GM23338 (cell line): ENCODE measurements around the gene ANKFN1. TPM values are rescaled to one million over a fixed set of nuclear protein-coding genes. Genes with fewer than 3 reads are reported as not detected.

Experiments
- ATAC-seq: fragments of 200-7000 bp; cut with Tn5 transposase; 3 replicates; pipeline ENCODE4 v1.9.1; 2020
- DNase-seq: peaks from one replicate; pipeline ENCODE4 v3.0.0-alpha.2; 2015; ENCODE audit warnings: low spot score
- H2AFZ ChIP-seq: fragments of 200-600 bp; sonication (generic); 2 replicates; pipeline ENCODE4 v1.8.0; 2016; ENCODE audit warnings: antibody characterized with exemption, mild to moderate bottlenecking, moderate library complexity
- H3F3A ChIP-seq: fragments of 200-600 bp; sonication (generic); replicated peaks from 2 replicates; pipeline ENCODE4 v1.8.0; 2017; ENCODE audit warnings: antibody characterized with exemption, mixed run types, low read depth
- H3K27ac ChIP-seq: fragments of 200-600 bp; sonication (generic); 2 replicates; pipeline ENCODE4 v1.6.1; 2016; ENCODE audit warnings: low read depth
- H3K27me3 ChIP-seq: fragments of 200-600 bp; sonication (generic); 2 replicates; pipeline ENCODE4 v1.8.0; 2016; ENCODE audit warnings: mild to moderate bottlenecking, mixed run types, moderate library complexity; ENCODE audit not compliant: insufficient read depth
- H3K36me3 ChIP-seq: fragments of 200-600 bp; sonication (generic); 2 replicates; pipeline ENCODE4 v1.8.0; 2016; ENCODE audit warnings: mild to moderate bottlenecking; ENCODE audit not compliant: insufficient read depth
- H3K4me1 ChIP-seq: fragments of 200-600 bp; sonication (generic); 2 replicates; pipeline ENCODE4 v1.8.0; 2016; ENCODE audit warnings: mild to moderate bottlenecking, moderate library complexity; ENCODE audit not compliant: insufficient read depth
- H3K4me2 ChIP-seq: fragments of 200-600 bp; sonication (generic); 2 replicates; pipeline ENCODE4 v1.7.1; 2017; ENCODE audit warnings: mixed run types
- H3K4me3 ChIP-seq: fragments of 200-600 bp; sonication (generic); 2 replicates; pipeline ENCODE4 v1.6.1; 2016; ENCODE audit warnings: mixed run types
- H3K79me2 ChIP-seq: fragments of 200-600 bp; sonication (generic); replicated peaks from 2 replicates; pipeline ENCODE4 v1.8.0; 2017; ENCODE audit warnings: mild to moderate bottlenecking; ENCODE audit not compliant: insufficient read depth
- H3K9me2 ChIP-seq: fragments of 200-600 bp; sonication (generic); 2 replicates; pipeline ENCODE4 v1.8.0; 2017; ENCODE audit not compliant: insufficient read depth
- H4K20me1 ChIP-seq: fragments of 200-600 bp; sonication (generic); replicated peaks from 2 replicates; pipeline ENCODE4 v1.8.0; 2017; ENCODE audit warnings: mild to moderate bottlenecking; ENCODE audit not compliant: insufficient read depth
- H3K27ac Mint-ChIP-seq: 2 replicates; pipeline ENCODE4 v1.8.0; 2020; ENCODE audit warnings: inconsistent platforms, mild to moderate bottlenecking, moderate library complexity, mixed read lengths
- H3K27me3 Mint-ChIP-seq: 3 replicates; pipeline ENCODE4 v1.8.0; 2022; ENCODE audit warnings: low read depth, mild to moderate bottlenecking, moderate library complexity, mixed read lengths, inconsistent platforms; ENCODE audit not compliant: insufficient read depth, poor library complexity
- H3K36me3 Mint-ChIP-seq: 3 replicates; pipeline ENCODE4 v1.8.0; 2021; ENCODE audit warnings: low read depth, mild to moderate bottlenecking, inconsistent platforms, moderate library complexity, mixed read lengths
- H3K4me1 Mint-ChIP-seq: 3 replicates; pipeline ENCODE4 v1.8.0; 2020; ENCODE audit warnings: mild to moderate bottlenecking, inconsistent platforms, mixed read lengths
- H3K4me3 Mint-ChIP-seq: 3 replicates; pipeline ENCODE4 v1.8.0; 2021; ENCODE audit warnings: moderate library complexity, mild to moderate bottlenecking, inconsistent platforms, mixed read lengths
- H3K9me3 Mint-ChIP-seq: 3 replicates; pipeline ENCODE4 v1.8.0; 2020; ENCODE audit warnings: moderate library complexity, mild to moderate bottlenecking, inconsistent platforms, mixed read lengths
- CREB1 ChIP-seq: fragments of 250-450 bp; sonication (Bioruptor Pico); IDR thresholded peaks from 2 replicates; pipeline ENCODE4 v1.5.0; 2020; ENCODE audit warnings: low read depth, mild to moderate bottlenecking, moderate library complexity
- CTCF ChIP-seq, 2 experiments: fragments of 200-600 bp in 1 of 2; sonication (generic) in 1 of 2; conservative IDR thresholded peaks; 2 replicates each; pipeline versions ENCODE4 v1.5.1 to v1.6.1; 2016 to 2017; ENCODE audit warnings: antibody characterized with exemption in 2 of 2, low read depth in 2 of 2, mild to moderate bottlenecking in 2 of 2, moderate library complexity in 1 of 2
- ETS1 ChIP-seq: IDR thresholded peaks from 2 replicates; pipeline ENCODE4 v1.6.1; 2016; ENCODE audit warnings: antibody characterized with exemption
- EZH2phosphoT487 ChIP-seq: fragments of 200-600 bp; sonication (generic); IDR thresholded peaks from one replicate; pipeline ENCODE4 v1.8.1; 2018; ENCODE audit warnings: antibody characterized with exemption; ENCODE audit not compliant: unreplicated experiment
- JUNB ChIP-seq: IDR thresholded peaks from one replicate; pipeline ENCODE4 v1.6.1; 2016; ENCODE audit warnings: antibody characterized with exemption; ENCODE audit not compliant: unreplicated experiment
- POLR2AphosphoS5 ChIP-seq: IDR thresholded peaks from 2 replicates; pipeline ENCODE4 v1.6.1; 2016; ENCODE audit warnings: antibody characterized with exemption, low read depth
- REST ChIP-seq: IDR thresholded peaks from one replicate; pipeline ENCODE4 v1.6.1; 2018; ENCODE audit warnings: antibody characterized with exemption; ENCODE audit not compliant: unreplicated experiment
- STAT1 ChIP-seq: IDR thresholded peaks from one replicate; pipeline ENCODE4 v1.6.1; 2016; ENCODE audit warnings: antibody characterized with exemption; ENCODE audit not compliant: unreplicated experiment
- ZNF114 ChIP-seq: fragments of 250-450 bp; sonication (Bioruptor Pico); IDR thresholded peaks from 2 replicates; pipeline ENCODE4 v1.5.0; 2020; ENCODE audit warnings: mild to moderate bottlenecking, moderate library complexity
- ZNF331 ChIP-seq: fragments of 250-450 bp; sonication (Bioruptor Pico); IDR thresholded peaks from 2 replicates; pipeline ENCODE4 v1.5.0; 2020; ENCODE audit warnings: low read depth, mild to moderate bottlenecking, moderate library complexity
- ZNF462 ChIP-seq: fragments of 250-450 bp; sonication (Bioruptor Pico); IDR thresholded peaks from 2 replicates; pipeline ENCODE4 v1.5.0; 2020; ENCODE audit warnings: mild to moderate bottlenecking, moderate library complexity
- polyA plus RNA-seq: library from polyadenylated mRNA; unstranded; fragments of >200 nt; fragmentation: Nextera tagmentation; extraction: Ambion mirVana; gene quantifications from 2 replicates; pipeline ENCODE4 v1.2.1, GENCODE V29; 2016
- total RNA-seq: library from RNA; depleted of rRNA; stranded (reverse); fragments of >200 nt; shearing (Covaris generic); gene quantifications from 2 replicates; pipeline ENCODE4 v1.2.3, GENCODE V29; 2014

ANKFN1 gene
- total and polyA plus RNA-seq, 2 experiments from 2014 or later = not detected

- H3K36me3 Mint-ChIP-seq = no peaks in the 10 kb centered on the region
These were observed 164.3 kb downstream of the ANKFN1 start for GRCh38 chr17:56317351-56318208.

More at GRCh38 chr17:56317351-56318208, 164.3 kb downstream of the ANKFN1 start:
- Mint-ChIP-seq H3K27me3 (no peaks in the 10 kb centered on the region), H3K9me3 (no peaks in the 10 kb centered on the region), H3K4me1 (peaks cover 37% of the 10 kb centered on the region), H3K27ac (no peak overlapping the region), H3K4me3 (no peak overlapping the region)
- peaks cover 47% of the 10 kb centered on the region for H3K4me1 ChIP-seq
- H2AFZ ChIP-seq = no peak overlapping the region
- TF ChIP-seq ZNF331 (CRISPR knock-in tag) = no peak
- no peak for TF ChIP-seq POLR2AphosphoS5
- no peak for TF ChIP-seq ZNF114
- TF ChIP-seq ZNF462 (CRISPR knock-in tag) = no peak
- TF ChIP-seq CTCF (conservative IDR thresholded peaks at IDR 0.05; ENCODE audit: low read depth in 2 of 2) = no peak
- TF ChIP-seq ETS1 = no peak
- no peak for TF ChIP-seq JUNB
- TF ChIP-seq CREB1 (CRISPR knock-in tag) = no peak
- no peak for TF ChIP-seq STAT1
- no peak for TF ChIP-seq EZH2phosphoT487
- no peak for TF ChIP-seq REST
- no peak overlapping the region for H3K4me3 ChIP-seq
- no peaks in the 10 kb centered on the region for H3K79me2 ChIP-seq
- DNase-seq (no peak), ATAC-seq (no peak)
- H4K20me1 ChIP-seq = no peaks in the 10 kb centered on the region
- H3K27me3 ChIP-seq = no peaks in the 10 kb centered on the region
- H3K4me2 ChIP-seq = no peak overlapping the region
- H3K9me2 ChIP-seq = 0 out of 2 replicates have a peak, but pooled peaks cover 5% of the 10 kb centered on the region
- no peaks in the 10 kb centered on the region for H3F3A ChIP-seq
- H3K27ac ChIP-seq = no peak overlapping the region
- H3K36me3 ChIP-seq = no peaks in the 10 kb centered on the region
